Neural cell (in vitro differentiated cells): ENCODE data around the gene SSX2IP.

Source experiments
- EP300 ChIP-seq: fragments of 450-650 bp; conservative IDR thresholded peaks from 2 replicates; pipeline ENCODE4 v1.6.1; 2014; ENCODE audit warnings: antibody characterized with exemption, mild to moderate bottlenecking, moderate library complexity; ENCODE audit not compliant: poor library complexity, severe bottlenecking
- EZH2 ChIP-seq: fragments of 200-600, 300-800 bp; shearing (Covaris generic), sonication (generic); IDR thresholded peaks from 2 replicates; pipeline ENCODE4 v1.6.1; 2014; ENCODE audit warnings: antibody characterized with exemption, low read length, borderline replicate concordance, mild to moderate bottlenecking; ENCODE audit not compliant: insufficient read depth, poor library complexity, severe bottlenecking
- MXI1 ChIP-seq: fragments of 450-650 bp; conservative IDR thresholded peaks from 2 replicates; pipeline ENCODE4 v1.6.1; 2014; ENCODE audit warnings: antibody characterized with exemption, mild to moderate bottlenecking; ENCODE audit not compliant: poor library complexity, severe bottlenecking
- POLR2AphosphoS5 ChIP-seq: IDR thresholded peaks from 2 replicates; pipeline ENCODE4 v1.6.1; 2012
- SMC3 ChIP-seq: fragments of 450-650 bp; conservative IDR thresholded peaks from 2 replicates; pipeline ENCODE4 v1.6.1; 2014; ENCODE audit warnings: antibody characterized with exemption, mild to moderate bottlenecking, moderate library complexity; ENCODE audit not compliant: poor library complexity
- TAF1 ChIP-seq: IDR thresholded peaks from 2 replicates; pipeline ENCODE4 v1.6.1; 2012; ENCODE audit warnings: low read depth
- TF ChIP-seq, protein P1 (sequence below): fragments of 450-650 bp; IDR thresholded peaks from 2 replicates; pipeline ENCODE4 v1.5.1; 2014; ENCODE audit warnings: antibody characterized with exemption, mild to moderate bottlenecking, moderate library complexity; ENCODE audit not compliant: poor library complexity, severe bottlenecking
- TF ChIP-seq, protein P2 (sequence below): IDR thresholded peaks from 2 replicates; pipeline ENCODE4 v1.6.1; 2012; ENCODE audit warnings: borderline replicate concordance

DNA sequence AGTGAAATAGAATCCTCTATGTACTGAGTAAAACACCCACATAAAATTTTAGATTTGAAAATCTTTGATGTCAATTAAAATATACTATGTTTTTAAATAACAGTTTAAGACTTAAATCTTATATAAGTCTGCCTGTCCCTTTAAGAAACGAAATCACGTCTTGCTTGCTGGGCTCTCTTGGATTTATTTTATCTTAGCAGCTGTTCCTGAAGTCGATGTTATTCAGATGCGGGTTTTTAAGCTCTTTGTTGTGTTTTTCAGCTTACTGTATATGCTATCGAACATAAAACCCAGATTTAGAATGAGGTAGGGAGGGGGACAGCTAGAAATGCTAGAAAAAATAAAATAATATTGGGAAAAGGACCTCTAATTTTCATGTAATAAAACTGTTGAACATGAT, 11.1 kb upstream of the SSX2IP start:
- TF ChIP-seq, protein P1, sequence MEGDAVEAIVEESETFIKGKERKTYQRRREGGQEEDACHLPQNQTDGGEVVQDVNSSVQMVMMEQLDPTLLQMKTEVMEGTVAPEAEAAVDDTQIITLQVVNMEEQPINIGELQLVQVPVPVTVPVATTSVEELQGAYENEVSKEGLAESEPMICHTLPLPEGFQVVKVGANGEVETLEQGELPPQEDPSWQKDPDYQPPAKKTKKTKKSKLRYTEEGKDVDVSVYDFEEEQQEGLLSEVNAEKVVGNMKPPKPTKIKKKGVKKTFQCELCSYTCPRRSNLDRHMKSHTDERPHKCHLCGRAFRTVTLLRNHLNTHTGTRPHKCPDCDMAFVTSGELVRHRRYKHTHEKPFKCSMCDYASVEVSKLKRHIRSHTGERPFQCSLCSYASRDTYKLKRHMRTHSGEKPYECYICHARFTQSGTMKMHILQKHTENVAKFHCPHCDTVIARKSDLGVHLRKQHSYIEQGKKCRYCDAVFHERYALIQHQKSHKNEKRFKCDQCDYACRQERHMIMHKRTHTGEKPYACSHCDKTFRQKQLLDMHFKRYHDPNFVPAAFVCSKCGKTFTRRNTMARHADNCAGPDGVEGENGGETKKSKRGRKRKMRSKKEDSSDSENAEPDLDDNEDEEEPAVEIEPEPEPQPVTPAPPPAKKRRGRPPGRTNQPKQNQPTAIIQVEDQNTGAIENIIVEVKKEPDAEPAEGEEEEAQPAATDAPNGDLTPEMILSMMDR = no peak
- TF ChIP-seq MXI1 = no peak
- no peak for TF ChIP-seq EP300
- no peak for TF ChIP-seq EZH2
- no peak for TF ChIP-seq POLR2AphosphoS5
- TF ChIP-seq TAF1 = no peak
- TF ChIP-seq SMC3 = no peak
- TF ChIP-seq, protein P2, sequence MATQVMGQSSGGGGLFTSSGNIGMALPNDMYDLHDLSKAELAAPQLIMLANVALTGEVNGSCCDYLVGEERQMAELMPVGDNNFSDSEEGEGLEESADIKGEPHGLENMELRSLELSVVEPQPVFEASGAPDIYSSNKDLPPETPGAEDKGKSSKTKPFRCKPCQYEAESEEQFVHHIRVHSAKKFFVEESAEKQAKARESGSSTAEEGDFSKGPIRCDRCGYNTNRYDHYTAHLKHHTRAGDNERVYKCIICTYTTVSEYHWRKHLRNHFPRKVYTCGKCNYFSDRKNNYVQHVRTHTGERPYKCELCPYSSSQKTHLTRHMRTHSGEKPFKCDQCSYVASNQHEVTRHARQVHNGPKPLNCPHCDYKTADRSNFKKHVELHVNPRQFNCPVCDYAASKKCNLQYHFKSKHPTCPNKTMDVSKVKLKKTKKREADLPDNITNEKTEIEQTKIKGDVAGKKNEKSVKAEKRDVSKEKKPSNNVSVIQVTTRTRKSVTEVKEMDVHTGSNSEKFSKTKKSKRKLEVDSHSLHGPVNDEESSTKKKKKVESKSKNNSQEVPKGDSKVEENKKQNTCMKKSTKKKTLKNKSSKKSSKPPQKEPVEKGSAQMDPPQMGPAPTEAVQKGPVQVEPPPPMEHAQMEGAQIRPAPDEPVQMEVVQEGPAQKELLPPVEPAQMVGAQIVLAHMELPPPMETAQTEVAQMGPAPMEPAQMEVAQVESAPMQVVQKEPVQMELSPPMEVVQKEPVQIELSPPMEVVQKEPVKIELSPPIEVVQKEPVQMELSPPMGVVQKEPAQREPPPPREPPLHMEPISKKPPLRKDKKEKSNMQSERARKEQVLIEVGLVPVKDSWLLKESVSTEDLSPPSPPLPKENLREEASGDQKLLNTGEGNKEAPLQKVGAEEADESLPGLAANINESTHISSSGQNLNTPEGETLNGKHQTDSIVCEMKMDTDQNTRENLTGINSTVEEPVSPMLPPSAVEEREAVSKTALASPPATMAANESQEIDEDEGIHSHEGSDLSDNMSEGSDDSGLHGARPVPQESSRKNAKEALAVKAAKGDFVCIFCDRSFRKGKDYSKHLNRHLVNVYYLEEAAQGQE = no peak
